HG03025 (cell line): ENCODE data around the gene TMEM9.

ENCODE experiments used
- ATAC-seq: cut with Tn5 transposase; IDR thresholded peaks from one replicate; pipeline ENCODE4 v1.9.1; 2021; ENCODE audit warnings: mild to moderate bottlenecking, moderate library complexity; ENCODE audit not compliant: unreplicated experiment, low FRiP score

Gene TMEM9

DNA sequence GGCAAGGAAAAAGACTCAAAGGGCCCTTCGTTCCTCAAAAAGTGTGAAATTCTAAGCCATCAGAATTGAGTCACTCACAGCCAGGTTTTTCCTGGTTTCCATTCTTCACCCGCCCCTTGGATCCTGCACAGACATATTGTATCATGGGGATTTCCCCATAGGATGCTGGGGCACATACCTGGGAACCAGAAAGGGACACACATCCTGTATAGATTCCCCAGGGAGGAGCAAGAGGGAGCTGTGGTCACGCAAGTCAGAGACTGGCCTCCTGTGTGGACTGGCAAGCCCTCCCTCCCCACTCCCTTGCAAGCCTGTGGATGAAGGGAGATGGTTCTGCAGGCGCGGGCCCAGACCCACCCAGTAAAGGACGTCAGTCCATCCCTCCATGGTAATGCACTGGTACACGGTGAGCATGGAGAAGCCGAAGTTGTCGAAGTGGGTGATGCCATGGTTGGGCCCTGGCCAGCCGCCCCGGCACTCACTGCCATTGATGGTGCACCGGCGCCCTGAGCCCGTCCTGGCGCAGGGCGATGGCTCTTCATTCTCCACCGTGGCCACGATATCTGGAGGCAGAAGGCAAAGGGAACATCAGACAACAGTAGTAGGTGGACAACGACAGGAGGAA, 65.3 kb downstream of the TMEM9 start:
- ATAC-seq: no peak

DNA sequence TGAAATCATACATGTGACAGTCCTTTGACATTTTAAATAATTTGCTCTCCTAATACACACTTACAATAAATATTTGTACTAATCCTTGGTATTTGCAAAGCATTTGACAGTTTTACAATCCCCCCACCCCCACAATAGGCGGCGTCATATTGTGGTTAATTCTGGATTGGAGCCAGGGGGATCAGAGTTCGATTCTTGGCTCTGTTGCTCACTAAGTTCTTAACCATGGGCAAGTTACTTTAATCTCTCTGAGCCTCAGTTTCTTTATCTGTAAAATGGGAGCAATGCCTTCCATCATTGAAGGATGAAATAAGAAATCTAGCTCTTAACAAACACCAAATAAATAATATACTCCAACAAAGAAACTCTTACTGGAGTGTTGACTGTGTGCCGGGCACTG, 65.9 kb downstream of the TMEM9 start:
- ATAC-seq: no peak

DNA sequence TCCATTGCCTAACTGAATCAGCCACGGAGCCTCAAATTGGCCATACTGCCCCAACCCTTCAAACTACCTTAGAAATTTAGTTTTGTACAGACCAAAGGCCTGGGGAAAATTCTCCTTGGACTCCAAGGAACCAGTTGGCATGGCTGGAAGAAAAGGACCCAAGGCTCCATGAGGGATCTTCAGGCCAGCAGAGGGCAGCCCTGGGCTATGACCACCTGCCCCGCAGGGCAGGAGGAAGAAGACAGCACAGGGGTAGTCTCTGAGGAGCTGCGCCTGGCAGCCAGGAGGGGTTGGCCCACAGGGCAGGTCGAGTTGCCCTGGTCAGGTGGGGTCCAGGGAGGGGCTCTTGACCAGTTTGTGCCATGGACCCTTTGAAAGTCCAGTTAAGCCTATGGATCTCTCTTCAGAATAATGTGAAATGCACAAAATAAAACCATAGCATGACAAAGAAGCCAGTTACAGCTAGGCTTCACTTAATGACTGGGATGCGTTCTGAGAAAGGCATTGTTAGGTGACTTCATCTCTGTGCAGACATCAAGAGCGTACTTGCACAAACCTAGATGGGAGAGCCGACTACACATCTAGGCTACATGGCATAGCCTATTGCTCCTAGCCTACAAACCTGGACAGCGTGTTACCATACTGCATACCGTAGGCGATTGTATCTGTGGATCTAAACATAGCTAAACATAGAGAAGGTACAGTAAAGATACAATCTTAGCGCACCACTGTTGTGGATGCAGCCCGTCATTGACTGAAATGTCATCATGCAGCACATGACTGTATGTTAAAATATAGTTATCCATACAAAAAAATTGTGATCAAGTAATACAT, 68.2 kb downstream of the TMEM9 start:
- ATAC-seq: no peak
